Measurements from ENCODE around the gene S1PR4. TPM values are rescaled to one million over a fixed set of nuclear protein-coding genes. Genes with fewer than 3 reads are reported as not detected.

Gene S1PR4
- total and polyA plus RNA-seq, 2 of the 8 experiments (the other 6 are each of a cell fraction or from before 2014, with no cell fraction given), result not detected

- TF ChIP-seq TAF7 (optimal IDR thresholded peaks at IDR 0.05; ENCODE audit: borderline replicate concordance, low read depth, low read length) (no peak), EP300 (IDR thresholded peaks at IDR 0.05; ENCODE audit: borderline replicate concordance in 1 of 2, low read depth in 2 of 2, low read length in 2 of 2) (no peak), KDM1A (IDR thresholded peaks at IDR 0.05; ENCODE audit: borderline replicate concordance, low read length) (no peak), TBP (IDR thresholded peaks at IDR 0.05; ENCODE audit: low read depth, low read length) (no peak), E2F6 (IDR thresholded peaks at IDR 0.05) (no peak), HDAC2 (IDR thresholded peaks at IDR 0.05; ENCODE audit: borderline replicate concordance in 1 of 2, low read depth in 2 of 2, low read length in 2 of 2) (no peak)
Observed at GRCh38 chr19:3140667-3141038, 37.9 kb upstream of the S1PR4 start (continued).
